H1 (cell line): ENCODE measurements around the gene INPP5J. TPM values are rescaled to one million over a fixed set of nuclear protein-coding genes. Genes with fewer than 3 reads are reported as not detected.
A peak's percentile ranks its signal among the peaks of the same experiment; 100 is the strongest.

ENCODE experiments used
- ASH2L ChIP-seq: fragments of 200-600, 300-600 bp; sonication (generic); IDR thresholded peaks from one replicate; pipeline ENCODE4 v1.7.1; 2017; ENCODE audit warnings: low read length
- BRCA1 ChIP-seq: IDR thresholded peaks from 2 replicates; pipeline ENCODE4 v1.6.1; 2012; ENCODE audit warnings: low read depth, low read length, improper control_type of control experiment
- CBX5 ChIP-seq: fragments of 300-800, 300-1000 bp; sonication (generic); IDR thresholded peaks from 2 replicates; pipeline ENCODE4 v1.7.1; 2016; ENCODE audit warnings: antibody characterized with exemption, low read length, low read depth
- CBX8 ChIP-seq: fragments of 300-800, 300-1000 bp; sonication (generic); IDR thresholded peaks from 2 replicates; pipeline ENCODE4 v1.7.1; 2016; ENCODE audit warnings: low read depth, low read length, borderline replicate concordance
- CEBPB ChIP-seq: IDR thresholded peaks from 2 replicates; pipeline ENCODE4 v1.6.1; 2012; ENCODE audit warnings: low read depth, low read length
- CHD1 ChIP-seq: IDR thresholded peaks from 2 replicates; pipeline ENCODE4 v1.6.1; 2012; ENCODE audit warnings: low read depth, low read length, improper control_type of control experiment
- CREB1 ChIP-seq: IDR thresholded peaks from 2 replicates; pipeline ENCODE4 v1.6.1; 2012; ENCODE audit warnings: inconsistent platforms
- KDM1A ChIP-seq: fragments of 200-600, 300-600 bp; sonication (generic); IDR thresholded peaks from 2 replicates; pipeline ENCODE4 v1.7.1; 2016; ENCODE audit warnings: mild to moderate bottlenecking, low read length, borderline replicate concordance
- NANOG ChIP-seq: IDR thresholded peaks from 2 replicates; pipeline ENCODE4 v1.6.1; 2011; ENCODE audit warnings: low read length, low read depth, mild to moderate bottlenecking, inconsistent platforms; ENCODE audit not compliant: insufficient read depth, poor library complexity, severe bottlenecking
- POLR2A ChIP-seq, 2 experiments: IDR thresholded peaks; 1 replicate in 1 of 2; 2 replicates in 1 of 2; pipeline ENCODE4 v1.6.1; 2011; ENCODE audit warnings: low read depth in 2 of 2, low read length in 2 of 2, mild to moderate bottlenecking in 2 of 2; ENCODE audit errors: control extremely low read depth in 1 of 2
- POLR2AphosphoS5 ChIP-seq: IDR thresholded peaks from 2 replicates; pipeline ENCODE4 v1.6.1; 2011; ENCODE audit warnings: low read depth, low read length
- POU5F1 ChIP-seq: IDR thresholded peaks from 2 replicates; pipeline ENCODE4 v1.6.1; 2011; ENCODE audit warnings: low read depth, mild to moderate bottlenecking, low read length, moderate library complexity
- RBBP5 ChIP-seq: IDR thresholded peaks from 2 replicates; pipeline ENCODE4 v1.7.1; 2012; ENCODE audit warnings: low read depth, mild to moderate bottlenecking, inconsistent platforms, low read length, moderate library complexity, borderline replicate concordance
- RNF2 ChIP-seq: fragments of 200-900, 300-1000 bp; sonication (generic); IDR thresholded peaks from 2 replicates; pipeline ENCODE4 v1.7.1; 2016; ENCODE audit warnings: borderline replicate concordance, low read depth, mild to moderate bottlenecking, antibody characterized with exemption, low read length; ENCODE audit not compliant: poor library complexity, severe bottlenecking; ENCODE audit errors: missing control alignments
- SAP30 ChIP-seq: fragments of 300-600 bp; sonication (generic); IDR thresholded peaks from 2 replicates; pipeline ENCODE4 v1.7.1; 2012; ENCODE audit warnings: low read length, moderate library complexity, mild to moderate bottlenecking, inconsistent platforms; ENCODE audit not compliant: insufficient read depth, insufficient replicate concordance
- SIX5 ChIP-seq: IDR thresholded peaks from 2 replicates; pipeline ENCODE4 v1.6.1; 2011; ENCODE audit warnings: mild to moderate bottlenecking, low read depth, low read length
- SP1 ChIP-seq: IDR thresholded peaks from 2 replicates; pipeline ENCODE4 v1.6.1; 2011; ENCODE audit warnings: low read depth, low read length
- SP2 ChIP-seq: IDR thresholded peaks from 2 replicates; pipeline ENCODE4 v1.6.1; 2012; ENCODE audit warnings: mild to moderate bottlenecking, low read length, inconsistent platforms
- SRF ChIP-seq: IDR thresholded peaks from 2 replicates; pipeline ENCODE4 v1.6.1; 2011; ENCODE audit warnings: mild to moderate bottlenecking, low read depth, low read length, moderate library complexity
- TAF1 ChIP-seq: IDR thresholded peaks from 2 replicates; pipeline ENCODE4 v1.6.1; 2011; ENCODE audit warnings: mild to moderate bottlenecking, low read depth, low read length
- TCF12 ChIP-seq: IDR thresholded peaks from 2 replicates; pipeline ENCODE4 v1.6.1; 2011; ENCODE audit warnings: low read depth, mild to moderate bottlenecking, low read length
- YY1 ChIP-seq: IDR thresholded peaks from 2 replicates; pipeline ENCODE4 v1.6.1; 2011; ENCODE audit warnings: low read depth, mild to moderate bottlenecking, low read length
- polyA plus RNA-seq, 7 experiments: library from polyadenylated mRNA; depleted of rRNA in 3 of 7; stranded (reverse) in 5 of 7; unstranded in 2 of 7; fragments of >200 nt in 5 of 7; fragments of 200-250 nt in 2 of 7; gene quantifications; 1 replicate in 5 of 7; 2 replicates in 1 of 7; 4 replicates in 1 of 7; pipeline versions ENCODE4 v1.2.1 to v1.2.3, GENCODE V29; 2011 to 2013; ENCODE audit warnings: missing spikeins in 2 of 7, mixed read lengths in 2 of 7
- total RNA-seq: library from RNA; stranded (reverse); fragmentation: NEBNext Ultra II Directional; extraction: Animal tissue kit (Norgen Biotek cat#: 25700); gene quantifications from 2 replicates; pipeline ENCODE4 v1.2.1, GENCODE V29; 2021
- TF ChIP-seq, protein P1 (sequence below), 3 experiments: IDR thresholded peaks; 1 replicate in 2 of 3; 2 replicates in 1 of 3; pipeline versions ENCODE4 v1.5.1 to v1.6.1; 2011; ENCODE audit warnings: low read length in 3 of 3, mild to moderate bottlenecking in 3 of 3, inconsistent platforms in 2 of 3, low read depth in 1 of 3, moderate library complexity in 1 of 3; ENCODE audit not compliant: insufficient read depth in 1 of 3; ENCODE audit errors: control extremely low read depth in 1 of 3

The INPP5J gene
- total and polyA plus RNA-seq, 2 of the 8 experiments (the other 6 are each of a cell fraction or from before 2014, with no cell fraction given) = 5.4 to 6.0 TPM

- TF ChIP-seq POLR2A (IDR thresholded peaks at IDR 0.05; ENCODE audit: control extremely low read depth in 1 of 2, low read depth in 2 of 2, low read length in 2 of 2) (peak in 1 of 2 experiments; percentile 81; a peak in 2 of 3 replicates), POU5F1 (no peak), SAP30 (no peak), BRCA1 (no peak), RNF2 (no peak), RBBP5 (no peak), SP2 (no peak), CBX5 (no peak), SP1 (peak; percentile 82), SRF (no peak), CEBPB (no peak), CREB1 (no peak), NANOG (no peak), SIX5 (no peak), POLR2AphosphoS5 (peak; percentile 71), TCF12 (no peak), CHD1 (no peak), CBX8 (no peak), ASH2L (peak; percentile 34), KDM1A (0 out of 2 replicates have a peak, but pooled peaks have one; percentile 21), TAF1 (peak; percentile 76; the same call in 1 of the 2 replicates), YY1 (no peak)
- TF ChIP-seq, protein P1, sequence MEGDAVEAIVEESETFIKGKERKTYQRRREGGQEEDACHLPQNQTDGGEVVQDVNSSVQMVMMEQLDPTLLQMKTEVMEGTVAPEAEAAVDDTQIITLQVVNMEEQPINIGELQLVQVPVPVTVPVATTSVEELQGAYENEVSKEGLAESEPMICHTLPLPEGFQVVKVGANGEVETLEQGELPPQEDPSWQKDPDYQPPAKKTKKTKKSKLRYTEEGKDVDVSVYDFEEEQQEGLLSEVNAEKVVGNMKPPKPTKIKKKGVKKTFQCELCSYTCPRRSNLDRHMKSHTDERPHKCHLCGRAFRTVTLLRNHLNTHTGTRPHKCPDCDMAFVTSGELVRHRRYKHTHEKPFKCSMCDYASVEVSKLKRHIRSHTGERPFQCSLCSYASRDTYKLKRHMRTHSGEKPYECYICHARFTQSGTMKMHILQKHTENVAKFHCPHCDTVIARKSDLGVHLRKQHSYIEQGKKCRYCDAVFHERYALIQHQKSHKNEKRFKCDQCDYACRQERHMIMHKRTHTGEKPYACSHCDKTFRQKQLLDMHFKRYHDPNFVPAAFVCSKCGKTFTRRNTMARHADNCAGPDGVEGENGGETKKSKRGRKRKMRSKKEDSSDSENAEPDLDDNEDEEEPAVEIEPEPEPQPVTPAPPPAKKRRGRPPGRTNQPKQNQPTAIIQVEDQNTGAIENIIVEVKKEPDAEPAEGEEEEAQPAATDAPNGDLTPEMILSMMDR (IDR thresholded peaks at IDR 0.05; ENCODE audit: control extremely low read depth in 1 of 3, insufficient read depth in 1 of 3, low read depth in 1 of 3, low read length in 3 of 3) = peak; percentile 30 to 33 (median 32)
Measured at GRCh38 chr22:31139866-31140716, 17.3 kb downstream of the INPP5J start, which contains the start of gene PLA2G3 (continued).
